Activated T-helper 1 cell treated with anti-CD3 and anti-CD28 coated beads, Interleukin-2, amount 50 U/mL, for 16 hours (primary cell): ENCODE measurements around the gene ARSB.

ENCODE experiments used
- DNase-seq, 2 donors: peaks; one replicate each; pipeline ENCODE4 v3.0.0-alpha.2; 2020; ENCODE audit warnings: low read depth in 1 of 2, low spot score in 1 of 2

Gene ARSB

DNA sequence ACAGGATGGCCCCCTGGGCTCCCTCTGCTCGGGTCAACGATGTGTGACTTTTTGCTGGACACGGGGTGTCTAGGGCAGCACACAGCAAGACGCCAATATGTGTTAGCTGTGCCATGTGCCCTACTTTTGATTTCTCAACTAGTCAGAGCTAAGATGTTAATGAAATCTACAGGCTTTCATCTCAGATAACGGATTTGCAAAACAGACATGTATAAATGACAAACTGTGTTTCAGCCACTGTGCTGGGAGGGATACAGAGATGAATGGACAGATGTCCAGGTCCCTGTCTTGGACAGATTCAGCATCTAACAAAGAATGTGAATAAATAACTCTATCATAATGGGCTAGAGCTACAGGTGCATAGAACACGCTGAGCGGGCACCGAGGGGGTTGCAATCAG, 176.3 kb downstream of the ARSB start:
- no peak for DNase-seq

DNA sequence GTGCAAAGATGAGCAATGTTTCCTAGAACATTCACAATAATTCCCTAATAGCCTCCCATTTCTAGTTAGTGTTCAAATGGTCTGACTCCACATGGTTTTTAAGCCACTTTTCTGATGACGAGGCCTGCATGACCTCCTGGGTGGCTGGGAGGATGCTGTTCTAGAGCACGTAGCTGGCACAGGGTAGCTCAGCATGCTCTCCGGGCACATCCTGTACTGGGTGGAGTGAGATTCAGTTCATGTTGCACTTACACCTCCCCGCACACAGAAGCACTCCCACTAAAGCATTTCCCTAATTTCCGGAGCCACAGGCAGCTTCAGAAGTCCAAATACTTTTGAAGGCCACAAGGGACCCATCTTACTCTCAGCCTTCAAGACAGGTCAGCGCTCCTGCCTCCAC, 176.7 kb downstream of the ARSB start:
- no peak for DNase-seq

DNA sequence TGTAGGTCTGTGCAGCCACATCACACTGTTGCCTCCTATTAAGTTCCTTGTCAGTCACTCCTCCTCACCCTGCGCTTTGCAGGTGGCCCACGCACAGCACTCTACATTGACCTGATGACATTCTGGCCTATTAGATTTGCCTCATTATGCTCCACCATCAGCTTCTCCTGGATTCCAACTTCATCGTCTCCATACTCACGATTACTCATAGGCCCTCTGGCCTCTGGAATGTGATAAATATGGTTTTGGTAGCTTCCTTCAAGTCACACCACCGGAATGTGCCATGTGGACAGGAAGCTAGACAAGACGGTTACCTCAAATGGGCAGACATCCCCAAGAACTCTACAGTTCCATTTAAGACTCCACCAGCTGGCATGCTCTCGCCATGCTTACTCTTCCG, 178.6 kb downstream of the ARSB start:
- DNase-seq = no peak

DNA sequence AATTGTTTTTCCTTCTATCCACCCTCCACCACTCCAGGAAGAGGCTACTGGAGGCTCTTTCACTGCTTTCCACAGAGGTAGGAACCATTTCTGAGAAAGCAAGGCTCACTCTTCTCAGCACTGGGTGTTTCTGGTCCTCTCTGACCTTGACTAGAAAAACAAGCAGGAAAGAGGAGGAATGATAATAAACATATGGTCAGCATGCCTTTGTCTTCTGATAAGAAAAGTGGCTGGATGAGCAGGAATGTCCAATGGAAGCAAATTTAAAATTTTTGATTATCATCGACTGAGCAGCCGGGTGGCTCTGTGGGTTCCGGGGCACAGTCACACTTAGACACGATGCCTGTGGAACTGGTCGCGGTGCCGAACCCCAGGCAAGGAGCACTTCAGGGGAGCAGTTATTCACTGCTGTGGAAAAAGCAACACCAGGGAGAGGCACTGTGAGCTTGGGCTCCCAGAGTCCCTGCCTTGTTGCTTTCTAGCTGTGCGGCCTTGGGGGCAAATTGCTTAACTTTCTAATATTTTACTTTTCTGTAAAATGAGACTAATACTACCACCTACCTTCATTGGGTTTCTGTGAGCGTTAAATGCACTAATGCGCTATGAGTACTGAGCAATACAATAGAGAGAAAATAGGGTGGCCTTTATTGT, 179.5 kb downstream of the ARSB start:
- no peak for DNase-seq

DNA sequence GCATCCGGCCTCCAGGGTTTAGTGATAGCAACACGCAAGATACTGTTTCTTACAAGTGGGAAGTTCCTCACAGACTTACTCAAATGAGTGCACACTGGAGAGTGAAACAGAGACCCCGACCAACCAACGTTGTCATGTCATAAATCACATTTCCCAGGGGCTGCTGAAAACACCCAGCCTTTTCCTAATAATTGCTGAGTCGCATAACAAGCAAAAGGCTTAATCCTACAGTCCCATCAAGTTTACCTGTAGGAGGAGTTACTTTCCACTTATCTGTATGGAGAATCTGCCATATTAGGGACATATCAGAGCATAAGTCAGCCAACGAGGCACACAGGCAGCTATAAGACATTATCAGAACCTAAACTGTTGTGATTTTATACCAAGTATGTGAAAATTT, 180.1 kb downstream of the ARSB start:
- no peak for DNase-seq

DNA sequence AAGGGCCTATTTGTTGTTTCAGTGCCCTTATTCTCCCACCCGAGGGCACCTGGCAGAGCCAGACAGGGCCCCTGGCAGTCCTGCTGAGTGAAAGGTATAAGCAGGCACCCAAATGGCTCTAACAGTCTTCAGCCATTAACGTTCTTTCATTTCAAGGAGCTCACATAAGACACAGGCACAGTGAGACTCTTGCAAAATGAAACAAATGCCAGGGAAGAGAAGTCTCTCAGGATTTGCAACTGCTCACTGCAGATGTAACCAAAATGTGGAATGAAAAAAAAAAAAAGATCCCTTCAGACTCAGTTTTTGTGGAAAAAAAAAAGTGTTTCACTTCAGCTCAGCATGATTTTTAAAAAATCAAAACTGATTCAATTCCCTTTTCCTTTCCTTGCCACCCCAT, 181.2 kb downstream of the ARSB start:
- no peak for DNase-seq

DNA sequence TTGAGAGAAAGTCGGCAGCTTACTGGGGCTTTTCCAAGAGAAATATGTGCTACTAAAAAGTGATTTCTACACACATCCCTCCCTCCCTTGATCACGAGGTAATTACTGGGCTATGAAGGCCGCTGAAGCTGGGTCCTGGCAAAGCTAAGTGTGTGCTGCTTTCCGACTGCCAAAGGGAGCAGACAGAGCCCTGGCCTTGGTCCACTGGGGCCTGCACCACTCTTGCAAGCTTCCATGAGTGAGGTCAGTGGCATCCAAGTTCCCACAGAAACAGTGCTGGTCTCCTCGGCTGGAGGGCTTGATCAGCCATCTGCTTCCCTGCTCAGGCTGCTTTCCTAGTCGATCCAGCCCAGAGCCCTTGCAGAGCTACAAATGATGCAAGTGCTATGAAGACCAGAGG, 181.8 kb downstream of the ARSB start:
- DNase-seq = no peak

DNA sequence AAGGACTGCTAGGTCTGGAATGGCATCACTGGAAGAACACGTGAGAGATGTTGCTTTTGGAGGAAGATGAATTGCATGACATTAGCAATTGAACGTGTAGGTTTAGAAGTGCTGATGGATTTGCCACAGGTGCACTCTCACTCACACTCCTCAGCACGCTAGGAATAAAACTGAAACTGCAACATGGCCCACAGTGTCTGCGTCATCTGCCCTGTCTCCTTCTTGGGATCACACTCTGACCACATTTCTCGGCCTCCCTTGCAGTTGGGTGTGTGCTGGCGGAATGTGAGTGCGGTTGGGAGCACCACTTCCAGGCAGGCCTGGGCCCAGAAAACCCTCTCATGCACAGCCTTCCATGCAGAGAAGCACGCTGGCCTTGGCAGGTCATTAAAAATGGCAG, 183.7 kb downstream of the ARSB start:
- no peak for DNase-seq

DNA sequence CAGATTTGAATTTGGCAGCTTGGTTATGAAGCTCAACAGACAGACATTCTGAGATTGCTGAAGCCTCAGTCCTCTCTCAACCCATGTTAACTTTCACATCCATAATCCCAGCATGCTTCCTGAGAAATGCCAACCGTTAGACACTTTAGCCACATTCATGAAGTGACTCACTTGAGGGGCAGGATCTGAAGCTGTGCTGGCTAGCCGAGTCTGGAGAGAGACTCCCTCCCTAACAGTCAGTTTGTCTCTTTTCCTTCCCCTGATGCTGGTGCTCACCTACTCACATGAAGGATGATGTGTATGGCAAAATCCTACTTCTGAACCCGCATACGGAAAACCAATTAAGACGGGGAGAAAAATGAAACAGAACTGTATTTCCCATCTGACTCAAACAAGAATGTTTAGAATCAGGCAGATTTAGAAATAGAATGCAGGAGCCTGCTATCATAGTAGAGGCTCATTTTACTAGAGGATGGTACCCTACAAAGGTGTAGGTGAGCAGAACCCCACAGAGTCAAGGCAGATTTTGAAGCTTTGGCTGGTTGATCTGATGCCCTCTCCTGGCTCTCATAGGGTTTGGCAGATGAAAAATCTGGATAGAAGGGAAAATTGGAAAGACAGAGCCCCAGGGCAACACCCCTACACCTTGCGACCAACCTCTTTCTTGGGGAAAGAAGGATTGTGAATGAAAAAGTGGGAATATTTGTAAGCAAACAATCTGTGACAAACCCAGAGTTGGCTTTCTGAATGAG, 185.7 kb downstream of the ARSB start:
- DNase-seq = no peak

DNA sequence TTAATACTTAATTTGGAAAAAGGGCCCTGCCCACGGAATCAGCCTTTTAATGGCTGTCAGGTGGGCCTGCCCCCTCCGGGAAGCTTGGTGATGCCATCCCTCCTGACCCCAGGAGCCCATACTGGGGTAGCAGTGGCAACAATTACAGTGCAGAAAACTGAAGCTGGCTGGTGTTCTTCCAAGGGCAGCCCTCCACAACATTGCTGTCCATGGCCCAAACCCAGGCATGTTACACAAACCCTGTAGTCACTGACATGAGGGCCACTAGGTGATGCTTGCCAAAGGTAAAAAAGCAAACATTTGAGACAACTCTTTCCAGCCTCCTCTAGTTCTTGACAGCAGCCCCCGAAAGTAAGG, 186.5 kb downstream of the ARSB start:
- no peak for DNase-seq

DNA sequence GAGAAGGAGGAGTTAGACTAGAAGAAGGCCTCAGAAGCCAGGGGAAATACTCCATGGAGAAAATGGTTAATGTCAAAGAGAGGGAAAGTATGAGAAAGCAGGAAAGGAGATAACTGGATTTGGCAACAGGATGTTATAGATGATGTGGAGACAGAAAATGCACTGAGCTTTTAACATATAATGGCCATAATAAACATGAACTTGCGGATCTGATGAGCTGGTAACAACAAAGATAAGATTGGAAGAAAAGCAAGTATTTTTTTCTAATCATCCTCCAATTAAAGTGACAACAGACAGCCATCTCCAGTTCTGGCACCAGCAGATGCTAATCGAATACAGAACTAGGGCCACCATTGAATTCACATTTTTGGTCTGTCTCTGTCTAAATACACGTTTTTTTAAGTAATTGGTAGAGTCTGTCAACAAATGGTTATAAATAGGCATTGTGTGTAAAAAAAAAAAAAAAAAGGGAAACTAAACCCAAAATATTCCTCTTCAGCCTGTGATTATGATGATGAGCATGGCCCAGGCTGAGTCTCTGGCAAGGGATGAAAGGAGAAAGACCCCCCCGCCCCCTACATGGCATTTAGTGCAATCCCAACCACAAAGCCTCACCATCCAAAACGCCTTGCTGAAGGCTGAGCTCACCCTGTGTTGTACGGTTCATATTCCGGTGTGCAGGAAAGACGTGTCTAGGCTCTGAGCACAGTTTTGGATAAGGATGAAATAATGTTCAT, 187.0 kb downstream of the ARSB start:
- DNase-seq = no peak

DNA sequence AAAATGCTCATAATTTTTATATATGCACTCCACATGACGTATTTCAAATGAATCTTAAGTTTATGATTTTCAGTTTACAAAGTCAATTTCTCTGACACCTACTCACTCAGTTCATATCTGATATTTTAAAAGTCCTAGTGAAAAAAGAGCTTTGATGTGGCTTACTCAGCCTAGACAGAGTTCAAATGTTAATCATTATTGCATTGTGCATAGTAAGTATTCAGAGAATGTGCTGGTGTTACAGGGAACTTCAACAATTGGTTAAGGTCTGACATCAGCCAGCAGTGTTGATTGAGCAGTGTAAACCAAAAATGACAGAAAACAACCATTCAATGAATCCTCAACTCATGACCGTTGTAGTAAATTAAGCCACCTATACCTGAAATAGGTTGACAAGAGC, 189.4 kb downstream of the ARSB start:
- no peak for DNase-seq

DNA sequence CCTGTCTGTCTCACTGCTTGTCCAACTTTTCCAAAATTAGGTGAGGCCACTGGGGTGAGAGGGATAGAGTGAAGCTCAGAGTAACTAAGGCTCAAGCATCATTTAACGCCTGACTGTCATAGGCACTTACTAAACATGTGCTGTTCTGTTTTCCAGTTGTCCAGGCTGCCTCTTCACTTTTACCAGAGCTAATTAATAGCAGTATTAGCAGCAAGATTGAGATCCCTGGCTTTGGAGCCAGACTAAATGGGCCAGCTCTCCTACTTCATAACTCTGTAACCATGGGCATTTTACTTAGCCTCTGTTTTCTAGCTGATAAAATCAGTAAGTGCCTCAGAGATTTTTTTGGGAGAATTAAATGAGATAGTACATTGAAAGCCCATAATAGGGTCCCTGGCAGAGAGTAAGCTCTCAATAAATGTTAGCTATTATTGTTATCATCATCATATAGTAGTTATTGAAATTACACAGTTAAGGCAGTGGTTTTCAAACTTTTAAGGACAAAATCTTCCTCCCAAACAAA, 190.4 kb downstream of the ARSB start:
- no peak for DNase-seq

DNA sequence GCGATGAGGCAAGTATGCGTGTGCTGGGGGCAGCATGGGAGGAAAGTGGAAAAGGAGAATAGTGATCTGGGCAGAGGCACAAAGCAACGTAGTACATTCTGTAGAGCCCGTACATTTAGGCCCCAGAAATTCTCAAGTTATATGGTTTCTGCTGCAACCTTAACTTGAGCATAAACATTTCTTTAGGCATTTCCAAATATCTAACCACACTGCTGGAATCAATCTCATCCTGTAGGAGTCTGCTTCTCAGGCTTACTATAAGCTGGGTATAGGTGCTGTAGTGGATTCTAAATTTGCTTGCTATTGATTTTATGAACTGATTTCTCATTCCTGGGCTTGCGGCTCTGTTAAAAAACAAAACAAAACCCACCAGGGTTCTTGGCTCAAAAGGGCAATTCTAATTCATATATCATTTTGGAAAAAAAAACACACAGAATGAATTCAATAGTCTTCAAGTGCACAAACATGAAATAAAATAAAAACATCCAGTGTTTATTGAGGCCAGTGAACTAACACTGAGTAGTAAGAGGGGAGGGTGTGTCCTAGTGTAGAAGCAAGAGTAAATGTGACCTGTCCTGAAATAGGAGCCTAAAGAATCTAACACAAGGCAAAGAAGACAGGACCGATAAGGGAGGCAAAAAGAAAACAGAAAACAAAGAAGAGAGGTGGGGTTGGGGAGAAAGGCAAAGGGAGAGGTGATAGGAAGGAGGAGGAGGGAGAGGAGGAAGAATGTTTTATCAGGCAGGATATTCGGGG, 191.0 kb downstream of the ARSB start:
- DNase-seq = no peak

DNA sequence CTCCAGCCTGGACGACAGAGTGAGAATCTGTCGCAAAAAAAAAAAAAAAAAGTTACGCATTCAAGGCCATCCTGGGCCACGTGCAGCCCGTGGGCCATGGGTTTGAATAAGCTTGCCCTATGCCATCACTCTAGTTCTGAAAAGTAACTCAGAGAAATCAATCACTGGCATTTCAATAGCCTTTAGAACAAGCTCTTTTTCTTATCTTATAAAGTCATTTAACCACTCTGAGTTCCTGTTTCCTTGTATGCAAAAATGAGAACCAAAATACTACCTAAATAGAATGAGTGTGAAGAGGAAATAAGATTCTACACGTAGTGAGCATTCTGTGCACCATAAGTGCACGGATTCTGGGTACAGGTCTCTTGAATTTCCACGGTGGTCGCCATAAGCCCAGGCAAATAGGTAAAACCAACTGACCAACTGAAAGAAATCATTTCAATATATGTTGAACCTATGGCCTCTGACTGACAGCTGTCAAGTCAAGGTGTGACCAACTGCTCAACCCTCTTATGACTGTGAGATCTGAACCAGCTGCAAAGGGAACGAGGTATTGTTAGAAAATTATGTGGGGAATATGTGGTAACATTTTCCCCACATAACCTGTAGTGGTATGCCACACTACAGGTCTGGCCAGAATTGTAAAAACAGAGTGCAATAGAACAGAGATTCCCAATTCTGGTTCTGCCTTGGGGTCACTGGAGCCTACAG, 192.6 kb downstream of the ARSB start:
- DNase-seq = no peak

DNA sequence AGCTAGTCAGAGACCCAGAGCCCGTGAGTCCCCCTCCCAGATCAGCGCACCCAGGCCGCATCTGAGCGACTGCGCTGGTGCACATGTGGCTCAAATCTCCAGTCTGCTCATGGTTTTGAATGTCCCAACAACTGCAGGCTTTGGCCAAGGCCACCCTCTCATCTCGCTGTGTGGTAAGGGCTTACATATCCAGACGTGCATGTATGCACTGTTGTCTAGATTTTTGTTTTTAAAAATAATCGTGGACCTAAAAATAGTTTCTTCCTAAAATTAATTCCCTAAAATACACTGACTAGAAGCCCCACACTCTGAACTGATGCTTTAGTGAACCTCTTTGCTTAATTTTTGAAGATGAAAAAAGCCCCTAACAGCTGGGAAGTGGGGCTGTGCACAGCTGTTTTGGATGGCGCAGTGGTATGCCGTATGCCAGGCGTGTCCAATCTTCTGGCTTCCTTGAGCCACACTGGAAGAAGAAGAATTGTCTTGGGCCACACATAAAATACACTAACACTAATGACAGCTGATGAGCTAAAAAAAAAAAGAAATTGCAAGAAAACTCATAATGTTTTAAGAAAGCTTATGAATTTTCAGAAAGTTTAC, 193.5 kb downstream of the ARSB start:
- DNase-seq = no peak

DNA sequence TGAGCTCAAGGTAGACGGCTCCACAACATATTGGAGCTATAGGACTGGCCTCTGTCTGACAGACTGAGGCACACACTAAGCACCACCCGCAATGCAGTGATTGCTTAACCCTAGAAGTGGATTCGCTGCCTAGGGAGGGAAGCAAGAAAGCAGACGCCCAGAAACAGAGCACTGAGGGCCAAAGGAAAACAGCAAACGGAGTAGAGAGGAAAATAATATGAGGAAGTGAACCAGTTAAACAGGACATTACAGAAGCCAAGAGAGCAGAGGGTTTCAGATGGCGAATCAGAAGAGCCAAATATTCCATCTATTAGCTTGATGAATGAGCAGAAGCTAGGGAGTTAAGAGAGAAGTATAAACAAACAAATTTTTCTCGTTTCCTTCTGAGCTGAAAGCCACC, 197.3 kb downstream of the ARSB start:
- DNase-seq = no peak

DNA sequence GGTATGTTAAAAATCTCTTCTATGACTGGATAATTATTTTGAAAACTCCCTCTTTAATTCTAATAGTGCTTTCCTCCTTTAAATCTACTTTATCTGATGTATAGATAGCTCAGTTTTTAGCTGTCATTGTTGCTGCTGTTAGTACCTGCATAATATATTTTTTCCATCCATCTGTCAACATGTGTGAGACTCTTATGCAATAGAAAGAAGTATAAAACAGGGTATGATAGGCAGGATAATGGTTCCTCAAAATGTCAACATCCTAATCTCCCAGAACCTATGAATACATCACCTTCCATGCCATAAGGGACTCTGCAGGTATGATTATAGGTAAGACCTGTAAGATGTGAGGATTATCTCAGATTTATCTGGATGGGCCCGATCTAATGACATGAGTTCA, 199.7 kb downstream of the ARSB start:
- no peak for DNase-seq

DNA sequence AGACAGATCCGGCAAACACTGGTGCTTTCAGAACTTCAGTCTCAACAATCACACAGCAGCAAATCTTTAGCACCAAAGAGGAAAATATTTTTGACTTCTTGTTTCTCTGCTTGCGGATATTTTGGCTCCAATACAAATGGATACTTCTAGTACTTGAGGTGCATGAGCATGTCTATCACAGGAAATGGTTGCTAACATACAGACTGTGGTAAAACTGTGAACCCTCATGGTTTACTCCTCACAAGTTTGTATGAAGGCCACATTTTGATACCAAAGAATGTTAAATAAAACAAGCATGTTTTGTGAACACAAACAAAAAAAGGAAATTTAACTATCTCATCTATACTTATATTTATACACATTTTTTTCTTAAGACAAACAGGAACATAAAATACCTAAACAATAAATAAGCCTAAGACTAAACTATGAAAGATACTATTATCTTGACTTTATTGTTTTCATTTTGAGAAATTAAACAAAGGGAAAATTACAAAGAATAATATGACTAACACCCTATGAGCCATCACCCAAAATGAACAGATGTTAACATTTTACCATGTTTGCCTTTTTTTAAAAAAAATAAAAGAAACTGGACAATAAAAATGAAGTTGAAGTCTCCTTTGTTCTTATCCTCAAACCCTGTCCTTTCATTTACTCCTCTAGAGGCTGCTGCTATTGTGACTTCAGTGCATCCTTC, 201.5 kb downstream of the ARSB start:
- DNase-seq = no peak

DNA sequence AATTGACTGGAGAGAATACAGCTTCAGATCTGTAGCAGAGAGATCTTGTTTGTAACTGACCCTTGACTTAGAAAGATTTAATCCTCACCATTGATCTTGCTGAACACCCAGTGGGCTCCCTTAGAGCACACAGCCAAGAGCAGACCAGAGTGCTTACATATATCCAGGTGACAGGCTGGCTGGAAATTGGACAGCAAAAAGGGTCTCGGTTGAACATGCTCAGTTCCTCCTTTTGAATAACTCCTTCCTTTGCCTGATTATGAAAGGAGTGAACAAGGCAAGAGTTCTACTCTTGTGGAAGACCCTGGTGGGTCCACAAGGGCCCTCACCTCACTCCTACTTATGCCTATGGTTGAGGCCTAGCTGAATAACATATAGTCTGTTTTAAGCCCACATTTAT, 202.4 kb downstream of the ARSB start:
- DNase-seq = no peak
